Lower leg skin (tissue), 3 donors: ENCODE measurements around the gene PLA2G2A.

ENCODE experiments used
- CTCF ChIP-seq, 3 donors: fragments of 450-650 bp; IDR thresholded peaks; one replicate each; pipeline ENCODE4 v1.5.1; 2016; ENCODE audit warnings: antibody characterized with exemption in 3 of 3, mild to moderate bottlenecking in 3 of 3, moderate library complexity in 2 of 3
- POLR2A ChIP-seq, 2 donors: fragments of 450-650 bp; IDR thresholded peaks; one replicate each; pipeline ENCODE4 v1.6.1; 2016 to 2017; ENCODE audit warnings: antibody characterized with exemption in 2 of 2, mild to moderate bottlenecking in 1 of 2, moderate library complexity in 1 of 2

- TF ChIP-seq CTCF (IDR thresholded peaks at IDR 0.05) (no peak), POLR2A (IDR thresholded peaks at IDR 0.05) (no peak)
Observed at GRCh38 chr1:19981170-19981506, 1.7 kb upstream of the PLA2G2A start.
